Vagina (tissue), 2 donors: ENCODE results near the gene KCNH2. TPM values are rescaled to one million over a fixed set of nuclear protein-coding genes. Genes with fewer than 3 reads are reported as not detected.

ENCODE experiments used
- DNase-seq, 2 donors: peaks; one replicate each; pipeline ENCODE4 v3.0.0-alpha.2; 2017; ENCODE audit errors: extremely low spot score in 2 of 2
- H3K27ac ChIP-seq: fragments of 200-600 bp; sonication (generic); one replicate; pipeline ENCODE4 v1.5.1; 2019
- H3K27me3 ChIP-seq: fragments of 200-600 bp; sonication (generic); one replicate; pipeline ENCODE4 v1.5.1; 2019
- H3K36me3 ChIP-seq, 2 donors: fragments of 200-600 bp; sonication (generic); one replicate each; pipeline ENCODE4 v1.5.1; 2017 to 2019
- H3K4me1 ChIP-seq: fragments of 200-600 bp; sonication (generic); one replicate; pipeline ENCODE4 v1.5.1; 2019
- H3K4me3 ChIP-seq, 2 donors: fragments of 200-600 bp; sonication (generic); 1 replicate in 1 of 2; 2 replicates in 1 of 2; pipeline ENCODE4 v1.5.1; 2016 to 2019
- H3K9me3 ChIP-seq: fragments of 200-600 bp; sonication (generic); one replicate; pipeline ENCODE4 v1.5.1; 2019
- POLR2A ChIP-seq, 2 donors: fragments of 450-650 bp; IDR thresholded peaks; one replicate each; pipeline ENCODE4 v1.6.1; 2017; ENCODE audit warnings: antibody characterized with exemption in 2 of 2, mild to moderate bottlenecking in 2 of 2, moderate library complexity in 2 of 2
- POLR2AphosphoS5 ChIP-seq, 2 donors: sonication (generic); formaldehyde crosslinking; IDR thresholded peaks; one replicate each; pipeline ENCODE4 v1.9.0; 2017; ENCODE audit warnings: antibody characterized with exemption in 2 of 2, mild to moderate bottlenecking in 2 of 2, low read depth in 1 of 2; ENCODE audit not compliant: insufficient read depth in 1 of 2
- intact Hi-C: fragments of 100-400 bp; cut with DNase I; formaldehyde crosslinking; loops from one replicate; pipeline ENCODE4 v1.15.1; 2023
- total RNA-seq: library from RNA; depleted of rRNA; stranded (reverse); fragments of >200 nt; gene quantifications from one replicate; pipeline ENCODE4 v1.2.3, GENCODE V29; 2016
- TF ChIP-seq, protein P1 (sequence below), 3 experiments: fragments of 450-650 bp in 2 of 3; fragments of 200-600 bp in 1 of 3; sonication (generic) in 1 of 3; IDR thresholded peaks; one replicate each; pipeline ENCODE4 v1.5.1; 2017 to 2019; ENCODE audit warnings: antibody characterized with exemption in 3 of 3, mild to moderate bottlenecking in 2 of 3, moderate library complexity in 2 of 3

Gene KCNH2
- total RNA-seq, 1 donor from 2014 or later, result 6.4 TPM

DNA sequence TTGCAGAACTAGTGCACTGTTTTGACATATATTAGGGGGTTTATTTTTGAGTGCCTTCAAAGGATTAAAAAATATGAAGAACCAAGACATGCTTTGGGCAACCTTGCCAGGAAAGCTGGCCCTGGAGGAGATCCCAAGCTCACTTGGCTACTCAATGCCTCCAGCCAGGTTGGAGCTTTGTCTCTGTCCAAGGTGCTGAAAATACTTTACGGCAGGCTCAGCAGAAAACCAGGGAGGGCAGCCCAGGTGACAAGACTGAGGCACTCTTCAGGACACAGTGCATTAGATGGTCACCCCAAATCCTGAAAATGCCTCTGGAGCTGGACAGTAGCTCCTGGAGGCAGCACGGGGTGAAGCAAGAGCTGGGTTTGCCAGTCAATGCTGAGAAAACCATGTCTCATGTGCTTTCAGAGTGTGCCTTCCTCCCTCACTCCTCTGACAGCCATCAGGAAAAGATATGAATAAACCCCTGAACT is 5.8 kb upstream of the KCNH2 start:
- H3K4me1 ChIP-seq, result peaks cover 16% of the 10 kb centered on the region
- H3K27ac ChIP-seq, result no peak overlapping the region
- no peaks in the 10 kb centered on the region for H3K27me3 ChIP-seq
- H3K9me3 ChIP-seq, result no peaks in the 10 kb centered on the region
- intact Hi-C loops, result no loop called here
- TF ChIP-seq POLR2AphosphoS5 (IDR thresholded peaks at IDR 0.05; ENCODE audit: insufficient read depth in 1 of 2, low read depth in 1 of 2), result no peak
- TF ChIP-seq, protein P1, sequence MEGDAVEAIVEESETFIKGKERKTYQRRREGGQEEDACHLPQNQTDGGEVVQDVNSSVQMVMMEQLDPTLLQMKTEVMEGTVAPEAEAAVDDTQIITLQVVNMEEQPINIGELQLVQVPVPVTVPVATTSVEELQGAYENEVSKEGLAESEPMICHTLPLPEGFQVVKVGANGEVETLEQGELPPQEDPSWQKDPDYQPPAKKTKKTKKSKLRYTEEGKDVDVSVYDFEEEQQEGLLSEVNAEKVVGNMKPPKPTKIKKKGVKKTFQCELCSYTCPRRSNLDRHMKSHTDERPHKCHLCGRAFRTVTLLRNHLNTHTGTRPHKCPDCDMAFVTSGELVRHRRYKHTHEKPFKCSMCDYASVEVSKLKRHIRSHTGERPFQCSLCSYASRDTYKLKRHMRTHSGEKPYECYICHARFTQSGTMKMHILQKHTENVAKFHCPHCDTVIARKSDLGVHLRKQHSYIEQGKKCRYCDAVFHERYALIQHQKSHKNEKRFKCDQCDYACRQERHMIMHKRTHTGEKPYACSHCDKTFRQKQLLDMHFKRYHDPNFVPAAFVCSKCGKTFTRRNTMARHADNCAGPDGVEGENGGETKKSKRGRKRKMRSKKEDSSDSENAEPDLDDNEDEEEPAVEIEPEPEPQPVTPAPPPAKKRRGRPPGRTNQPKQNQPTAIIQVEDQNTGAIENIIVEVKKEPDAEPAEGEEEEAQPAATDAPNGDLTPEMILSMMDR (IDR thresholded peaks at IDR 0.05), result no peak
- H3K4me3 ChIP-seq, result no peak overlapping the region
- no peak for DNase-seq
- H3K36me3 ChIP-seq, result no peaks in the 10 kb centered on the region

DNA sequence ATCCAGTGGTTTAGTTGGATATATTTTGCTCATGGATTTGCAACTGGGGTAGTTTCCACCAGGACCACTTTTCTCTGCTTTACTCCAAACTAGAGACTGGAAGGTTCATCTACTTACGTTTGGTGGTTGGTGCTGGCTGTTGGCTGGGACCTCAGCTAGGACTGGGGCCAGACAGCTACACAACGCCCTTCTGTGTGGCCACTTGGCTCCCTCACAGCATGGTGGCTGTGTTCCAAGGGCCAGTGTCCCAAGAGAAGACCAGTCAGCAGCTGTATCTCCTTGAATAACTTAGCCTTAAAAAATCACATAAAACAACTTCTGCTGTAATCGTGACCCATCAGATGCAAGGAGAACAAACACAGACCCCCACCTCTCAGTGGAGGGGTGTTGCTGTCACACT is 4.2 kb upstream of the KCNH2 start:
- intact Hi-C loops, result no loop called here
- no peaks in the 10 kb centered on the region for H3K36me3 ChIP-seq

DNA sequence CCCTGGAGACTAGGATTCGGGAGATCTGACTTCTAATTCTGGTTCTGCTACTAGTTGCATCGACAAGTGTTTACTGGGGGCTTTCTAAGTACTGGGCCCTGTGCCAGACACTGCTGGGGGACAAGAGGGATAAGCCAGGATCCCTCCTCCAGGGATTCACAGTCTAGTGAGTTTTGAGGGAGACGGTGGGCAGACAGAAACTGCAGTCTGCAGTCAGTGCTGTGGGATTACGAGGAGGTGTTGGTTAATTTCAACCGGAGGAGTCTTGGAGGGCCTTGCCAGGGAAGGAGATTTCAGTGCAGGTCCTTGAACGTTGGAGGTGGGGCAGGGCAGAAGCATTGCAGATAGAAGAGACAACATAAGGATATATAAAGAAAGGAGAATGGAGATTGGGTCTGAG is 3.5 kb upstream of the KCNH2 start:
- H3K27ac ChIP-seq, result no peak overlapping the region
- H3K4me3 ChIP-seq, result no peak overlapping the region
- no peak for TF ChIP-seq POLR2AphosphoS5 (IDR thresholded peaks at IDR 0.05; ENCODE audit: insufficient read depth in 1 of 2, low read depth in 1 of 2)
- no peak for TF ChIP-seq POLR2A (IDR thresholded peaks at IDR 0.05)
- TF ChIP-seq, protein P1 (IDR thresholded peaks at IDR 0.05), result no peak
- peaks cover 22% of the 10 kb centered on the region for H3K4me1 ChIP-seq
- intact Hi-C loops, result no loop called here
- H3K9me3 ChIP-seq, result no peaks in the 10 kb centered on the region
- H3K36me3 ChIP-seq, result no peaks in the 10 kb centered on the region
- peaks cover 3% of the 10 kb centered on the region for H3K27me3 ChIP-seq
- no peak for DNase-seq

More for the DNA sequence above, 4.2 kb upstream of the KCNH2 start:
- no peak for DNase-seq
- peaks cover 3% of the 10 kb centered on the region for H3K27me3 ChIP-seq
- TF ChIP-seq POLR2A (IDR thresholded peaks at IDR 0.05), result no peak
- TF ChIP-seq, protein P1 (IDR thresholded peaks at IDR 0.05), result no peak
- TF ChIP-seq POLR2AphosphoS5 (IDR thresholded peaks at IDR 0.05; ENCODE audit: insufficient read depth in 1 of 2, low read depth in 1 of 2), result no peak
- no peak overlapping the region for H3K4me3 ChIP-seq
- peaks cover 19% of the 10 kb centered on the region for H3K4me1 ChIP-seq
- H3K27ac ChIP-seq, result no peak overlapping the region
- no peaks in the 10 kb centered on the region for H3K9me3 ChIP-seq

DNA sequence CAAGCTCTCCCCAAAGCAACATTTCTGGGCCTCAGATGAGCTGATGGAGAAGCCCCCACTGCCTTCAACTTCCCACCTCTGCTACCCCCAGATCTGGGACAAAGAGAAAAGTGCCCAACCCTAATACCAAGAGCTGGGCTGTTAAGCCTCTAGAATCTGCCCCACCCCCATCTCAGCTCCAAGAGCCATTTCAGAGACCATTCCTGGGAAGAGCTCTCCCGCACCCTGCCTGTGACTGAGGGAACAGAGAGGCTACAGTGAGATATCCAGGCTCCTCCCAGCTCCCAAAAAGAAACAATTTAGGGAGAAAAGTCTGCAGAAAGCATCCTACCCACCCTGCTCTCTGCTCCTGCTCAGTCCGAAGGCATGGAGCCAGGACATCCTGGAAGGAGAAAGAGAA is 2.5 kb upstream of the KCNH2 start:
- TF ChIP-seq, protein P1 (IDR thresholded peaks at IDR 0.05), result no peak
- TF ChIP-seq POLR2AphosphoS5 (IDR thresholded peaks at IDR 0.05; ENCODE audit: insufficient read depth in 1 of 2, low read depth in 1 of 2) (no peak), POLR2A (IDR thresholded peaks at IDR 0.05) (no peak)
- peaks cover 22% of the 10 kb centered on the region for H3K4me1 ChIP-seq
- no peak overlapping the region for H3K27ac ChIP-seq
- H3K27me3 ChIP-seq, result peaks cover 3% of the 10 kb centered on the region
- no peak for DNase-seq
- H3K9me3 ChIP-seq, result no peaks in the 10 kb centered on the region
- H3K36me3 ChIP-seq, result no peaks in the 10 kb centered on the region
- intact Hi-C loops, result no loop called here
- H3K4me3 ChIP-seq, result no peak overlapping the region

DNA sequence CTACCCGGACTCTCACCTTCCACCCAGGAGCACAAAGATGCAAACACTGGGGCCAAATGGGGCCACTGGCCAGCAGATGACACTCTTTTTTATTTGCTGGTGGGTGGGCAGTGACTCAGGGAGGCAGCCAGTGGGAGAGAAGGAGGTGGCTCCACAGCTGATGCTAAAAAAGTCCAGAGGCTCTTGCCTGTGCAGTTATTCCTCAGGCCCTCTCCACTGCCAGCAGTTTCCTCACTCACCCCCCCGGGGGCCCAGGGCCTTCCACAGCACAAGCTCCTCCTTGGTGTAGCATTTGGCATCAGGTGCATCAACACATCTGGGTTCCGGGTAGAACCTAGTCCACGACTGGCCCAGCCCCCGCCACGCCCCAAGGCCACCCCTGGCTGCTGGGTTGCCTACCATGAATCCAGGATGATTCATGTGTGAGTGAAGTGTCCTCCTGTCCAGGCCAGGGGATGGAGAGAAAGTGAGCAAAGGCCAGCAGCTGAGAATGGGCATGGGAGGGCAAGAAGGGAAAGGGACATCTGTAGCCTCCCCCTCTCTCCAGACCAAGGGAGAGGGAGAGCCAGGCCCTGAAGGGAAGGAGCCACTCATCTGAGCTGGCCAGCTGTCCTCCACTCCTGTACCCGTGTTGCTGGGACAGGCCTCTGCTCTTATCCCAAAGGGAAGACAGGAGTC is 1.7 kb upstream of the KCNH2 start:
- intact Hi-C loops, result no loop called here
- Histone ChIP-seq H3K4me3 (peak overlapping the region in 1 of 2 donors; percentile 50), H3K36me3 (no peaks in the 10 kb centered on the region), H3K27me3 (peaks cover 3% of the 10 kb centered on the region), H3K4me1 (peaks cover 30% of the 10 kb centered on the region), H3K9me3 (no peaks in the 10 kb centered on the region), H3K27ac (no peak overlapping the region)
- DNase-seq, result no peak
- TF ChIP-seq POLR2A (IDR thresholded peaks at IDR 0.05) (no peak), POLR2AphosphoS5 (IDR thresholded peaks at IDR 0.05; ENCODE audit: insufficient read depth in 1 of 2, low read depth in 1 of 2) (no peak)
- TF ChIP-seq, protein P1 (IDR thresholded peaks at IDR 0.05), result no peak
